GM18511 (cell line): ENCODE data around the gene ATG7.

Experiments
- ATAC-seq: cut with Tn5 transposase; IDR thresholded peaks from one replicate; pipeline ENCODE4 v1.9.1; 2021; ENCODE audit warnings: mild to moderate bottlenecking, moderate library complexity; ENCODE audit not compliant: unreplicated experiment

Gene ATG7

GRCh38 chr3:11529281-11529680, 257.1 kb downstream of the ATG7 start:
- ATAC-seq, result no peak

GRCh38 chr3:11530153-11530721, 258.0 kb downstream of the ATG7 start:
- no peak for ATAC-seq

GRCh38 chr3:11532931-11533391, 260.8 kb downstream of the ATG7 start:
- no peak for ATAC-seq

- ATAC-seq, result no peak
Measured at GRCh38 chr3:11534011-11534792, 262.0 kb downstream of the ATG7 start.

- no peak for ATAC-seq
Measured at GRCh38 chr3:11534793-11535101, 262.6 kb downstream of the ATG7 start.

- ATAC-seq, result no peak
Measured at GRCh38 chr3:11535243-11535960, 263.2 kb downstream of the ATG7 start.

- ATAC-seq, result no peak
Measured at GRCh38 chr3:11536132-11536935, 264.1 kb downstream of the ATG7 start.

GRCh38 chr3:11536936-11537612, 264.9 kb downstream of the ATG7 start:
- ATAC-seq, result no peak

GRCh38 chr3:11538581-11538980, 266.4 kb downstream of the ATG7 start:
- no peak for ATAC-seq

GRCh38 chr3:11539218-11539617, 267.0 kb downstream of the ATG7 start:
- ATAC-seq, result no peak

- ATAC-seq, result no peak
Measured at GRCh38 chr3:11539677-11540076, 267.5 kb downstream of the ATG7 start.

- no peak for ATAC-seq
Measured at GRCh38 chr3:11541321-11542303, 269.4 kb downstream of the ATG7 start.

- ATAC-seq, result no peak
Measured at GRCh38 chr3:11542551-11542950, 270.4 kb downstream of the ATG7 start.

- ATAC-seq, result no peak
Measured at GRCh38 chr3:11543141-11543947, 271.1 kb downstream of the ATG7 start.

- ATAC-seq, result no peak
Measured at GRCh38 chr3:11543948-11544387, 271.8 kb downstream of the ATG7 start.

- no peak for ATAC-seq
Measured at GRCh38 chr3:11544412-11545181, 272.4 kb downstream of the ATG7 start.

- no peak for ATAC-seq
Measured at GRCh38 chr3:11545186-11545851, 273.1 kb downstream of the ATG7 start.
